ENCODE measurements around the gene ATF6.

DNA sequence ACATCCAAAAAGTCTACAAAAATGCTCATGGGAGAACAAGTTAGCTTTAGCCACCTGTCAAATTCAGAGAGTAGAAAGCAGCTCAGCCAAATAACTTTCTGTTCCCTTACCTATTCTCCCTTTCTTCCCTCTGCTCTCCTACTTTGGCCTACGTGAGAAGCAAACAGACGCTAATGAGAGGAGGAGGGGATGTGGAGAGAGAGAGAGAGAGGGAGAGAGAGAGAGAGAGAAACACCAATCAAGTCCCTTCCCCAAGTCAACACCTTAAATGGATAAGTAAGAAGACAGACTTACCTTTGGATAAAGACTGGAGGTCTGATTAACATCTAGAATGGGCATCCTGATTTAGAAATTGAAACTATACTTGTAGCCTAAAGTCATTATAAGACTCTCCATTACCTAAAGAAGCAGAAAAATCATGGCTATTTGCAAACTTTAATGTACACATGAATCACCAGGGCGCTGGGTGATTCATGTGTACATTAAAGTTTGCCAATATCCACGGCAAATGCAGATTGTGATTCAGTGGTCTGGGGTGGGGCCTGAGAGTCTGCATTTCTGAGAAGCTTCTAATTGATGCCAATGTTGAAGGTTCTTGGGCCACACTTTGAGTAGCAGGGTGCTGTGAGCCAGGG is 29.7 kb upstream of the ATF6 start:
- TF ChIP-seq POLR2A (IDR thresholded peaks at IDR 0.05), result no peak
- TF ChIP-seq, protein P1, sequence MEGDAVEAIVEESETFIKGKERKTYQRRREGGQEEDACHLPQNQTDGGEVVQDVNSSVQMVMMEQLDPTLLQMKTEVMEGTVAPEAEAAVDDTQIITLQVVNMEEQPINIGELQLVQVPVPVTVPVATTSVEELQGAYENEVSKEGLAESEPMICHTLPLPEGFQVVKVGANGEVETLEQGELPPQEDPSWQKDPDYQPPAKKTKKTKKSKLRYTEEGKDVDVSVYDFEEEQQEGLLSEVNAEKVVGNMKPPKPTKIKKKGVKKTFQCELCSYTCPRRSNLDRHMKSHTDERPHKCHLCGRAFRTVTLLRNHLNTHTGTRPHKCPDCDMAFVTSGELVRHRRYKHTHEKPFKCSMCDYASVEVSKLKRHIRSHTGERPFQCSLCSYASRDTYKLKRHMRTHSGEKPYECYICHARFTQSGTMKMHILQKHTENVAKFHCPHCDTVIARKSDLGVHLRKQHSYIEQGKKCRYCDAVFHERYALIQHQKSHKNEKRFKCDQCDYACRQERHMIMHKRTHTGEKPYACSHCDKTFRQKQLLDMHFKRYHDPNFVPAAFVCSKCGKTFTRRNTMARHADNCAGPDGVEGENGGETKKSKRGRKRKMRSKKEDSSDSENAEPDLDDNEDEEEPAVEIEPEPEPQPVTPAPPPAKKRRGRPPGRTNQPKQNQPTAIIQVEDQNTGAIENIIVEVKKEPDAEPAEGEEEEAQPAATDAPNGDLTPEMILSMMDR (IDR thresholded peaks at IDR 0.05), result no peak

All from breast epithelium (tissue), 3 donors.